HG03103 (cell line): Measurements from ENCODE around the gene RAB1A.
"Not testable (repeated sequence)": the region's sequence is repeated elsewhere in the genome, so short reads cannot be mapped to it uniquely, and the experiment has no call there.

Experiments used
- ATAC-seq: cut with Tn5 transposase; IDR thresholded peaks from one replicate; pipeline ENCODE4 v1.9.1; 2021; ENCODE audit warnings: low read depth; ENCODE audit not compliant: unreplicated experiment

RAB1A gene

GRCh38 chr2:65137197-65137775, 7.4 kb upstream of the RAB1A start:
- ATAC-seq = no peak

- no peak for ATAC-seq
Observed at GRCh38 chr2:65136253-65136652, 6.3 kb upstream of the RAB1A start.

- ATAC-seq = no peak
Observed at GRCh38 chr2:65134158-65134557, 4.3 kb upstream of the RAB1A start.

GRCh38 chr2:65133626-65134025, 3.7 kb upstream of the RAB1A start:
- no peak for ATAC-seq

GRCh38 chr2:65132930-65133329, 3.0 kb upstream of the RAB1A start:
- ATAC-seq = not testable (repeated sequence)

- ATAC-seq = peak; percentile 9
Observed at GRCh38 chr2:65130664-65131175, 814 bp upstream of the RAB1A start.

GRCh38 chr2:65129286-65129825, 550 bp downstream of the RAB1A start:
- ATAC-seq = no peak

- ATAC-seq = no peak
Observed at GRCh38 chr2:65128297-65129190, 1.4 kb downstream of the RAB1A start.

- not testable (repeated sequence) for ATAC-seq
Observed at GRCh38 chr2:65125457-65125856, 4.4 kb downstream of the RAB1A start.

GRCh38 chr2:65122313-65122712, 7.6 kb downstream of the RAB1A start:
- no peak for ATAC-seq

GRCh38 chr2:65120990-65121693, 8.8 kb downstream of the RAB1A start:
- ATAC-seq = no peak

- ATAC-seq = no peak
Observed at GRCh38 chr2:65116645-65117044, 13.3 kb downstream of the RAB1A start.

- ATAC-seq = no peak
Observed at GRCh38 chr2:65114921-65115320, 15.0 kb downstream of the RAB1A start.

GRCh38 chr2:65113816-65114215, 16.1 kb downstream of the RAB1A start:
- no peak for ATAC-seq

GRCh38 chr2:65113229-65113628, 16.7 kb downstream of the RAB1A start:
- no peak for ATAC-seq

GRCh38 chr2:65112633-65113032, 17.3 kb downstream of the RAB1A start:
- ATAC-seq = no peak

- ATAC-seq = no peak
Observed at GRCh38 chr2:65108780-65109179, 21.1 kb downstream of the RAB1A start.

GRCh38 chr2:65107530-65107929, 22.4 kb downstream of the RAB1A start:
- ATAC-seq = no peak

GRCh38 chr2:65103013-65103715, 26.7 kb downstream of the RAB1A start:
- ATAC-seq = no peak

GRCh38 chr2:65101071-65101470, 28.8 kb downstream of the RAB1A start:
- no peak for ATAC-seq
